ENCODE data around the gene B4GALT4. TPM values are rescaled to one million over a fixed set of nuclear protein-coding genes. Genes with fewer than 3 reads are reported as not detected.

B4GALT4 gene
- total RNA-seq, 2 donors from 2014 or later, result 58.1 to 60.4 TPM

GRCh38 chr3:119211803-119212202 lies 28.9 kb downstream of the B4GALT4 start:
- no peak for DNase-seq
- ATAC-seq, result no peak
- intact Hi-C loops (cut with DNase I, micrococcal nuclease), result no loop called here

DNA sequence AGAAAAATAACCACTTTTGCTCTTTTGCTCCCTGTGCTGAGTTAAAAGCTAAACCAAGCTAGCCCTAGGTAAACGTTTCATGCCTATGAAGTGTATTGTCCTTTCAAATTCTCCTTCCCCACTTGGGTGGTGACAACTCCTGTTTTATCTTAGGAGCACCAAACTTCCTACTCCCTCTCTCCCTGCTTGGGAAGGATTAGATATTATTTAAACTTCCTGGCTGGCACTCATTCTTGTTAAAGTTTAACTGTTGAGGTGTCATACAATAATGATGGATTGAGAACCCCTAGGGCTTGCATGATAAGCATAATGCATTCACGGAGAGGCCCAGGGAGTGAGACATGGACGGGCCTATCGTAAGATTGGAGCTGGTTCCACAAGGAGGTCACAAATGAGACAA lies 29.5 kb downstream of the B4GALT4 start:
- DNase-seq (no peak), ATAC-seq (peak; percentile 80)
- intact Hi-C loops (cut with DNase I, micrococcal nuclease), result no loop called here

DNA sequence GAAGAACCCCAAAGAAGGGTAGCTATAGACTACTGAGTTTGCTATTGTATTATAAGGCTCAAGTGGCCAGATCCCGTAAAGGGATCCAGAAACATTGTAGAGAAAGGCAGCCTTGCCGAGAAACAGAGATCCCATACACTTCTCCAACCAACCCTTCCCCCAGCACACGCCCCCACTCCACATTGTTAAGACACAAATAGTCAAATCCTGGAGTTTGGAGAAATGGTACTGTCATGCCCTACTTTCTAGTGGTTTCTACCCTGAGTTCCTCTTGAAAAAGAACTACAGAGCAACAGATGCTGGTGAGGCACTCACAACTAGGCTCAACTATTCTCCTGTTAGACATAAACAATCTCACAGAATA lies 33.2 kb downstream of the B4GALT4 start:
- ATAC-seq, result no peak
- intact Hi-C loops (cut with DNase I, micrococcal nuclease), result no loop called here

GRCh38 chr3:119206611-119207511 lies 33.8 kb downstream of the B4GALT4 start:
- ATAC-seq, result peak; percentile 59
- DNase-seq, result no peak
- intact Hi-C loops (cut with DNase I, micrococcal nuclease), result no loop called here

More for the DNA sequence above, 33.2 kb downstream of the B4GALT4 start:
- DNase-seq, result no peak

DNA sequence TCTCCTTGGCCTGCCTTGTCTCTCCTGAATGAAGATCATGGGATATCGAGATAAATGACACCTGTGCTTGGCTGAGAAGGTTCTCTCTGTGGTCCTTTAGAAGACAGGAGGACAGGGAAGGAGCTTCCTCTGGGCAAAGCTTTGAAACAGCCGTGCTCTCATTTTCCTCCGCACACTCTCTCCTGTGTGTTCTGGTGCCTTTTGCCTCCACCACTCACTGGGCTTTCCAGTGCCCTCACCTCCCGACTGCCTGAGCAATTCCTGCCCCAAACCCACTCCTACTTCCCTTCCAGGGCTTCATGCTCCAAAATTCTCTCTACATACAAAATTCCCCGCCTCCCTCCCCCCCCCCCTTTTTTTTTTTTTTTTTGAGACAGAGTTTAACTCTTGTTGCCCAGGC lies 35.0 kb downstream of the B4GALT4 start:
- intact Hi-C loops (cut with DNase I, micrococcal nuclease), result no loop called here
- peak; percentile 13 for ATAC-seq
- DNase-seq, result no peak

DNA sequence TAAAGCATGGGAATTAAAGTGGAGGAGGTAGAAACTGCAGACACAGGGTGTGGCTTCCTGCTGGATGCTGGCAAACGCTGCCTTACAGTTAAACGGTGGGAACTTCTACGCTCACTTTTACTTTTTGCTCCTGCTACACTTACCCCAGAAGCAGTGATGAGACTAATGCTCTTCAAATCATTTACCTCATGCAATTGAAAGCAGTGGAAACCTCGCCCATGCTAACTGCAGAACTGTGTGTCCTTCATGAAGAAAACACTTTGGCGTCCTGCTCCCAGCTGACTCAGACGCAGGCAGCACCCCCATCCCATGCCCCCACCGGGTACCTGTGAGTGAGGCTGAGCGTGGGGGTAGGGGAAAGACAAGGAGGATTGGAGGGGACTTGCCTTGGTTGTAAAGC lies 35.5 kb downstream of the B4GALT4 start:
- intact Hi-C loops (cut with DNase I, micrococcal nuclease), result no loop called here
- ATAC-seq, result peak; percentile 27
- no peak for DNase-seq

DNA sequence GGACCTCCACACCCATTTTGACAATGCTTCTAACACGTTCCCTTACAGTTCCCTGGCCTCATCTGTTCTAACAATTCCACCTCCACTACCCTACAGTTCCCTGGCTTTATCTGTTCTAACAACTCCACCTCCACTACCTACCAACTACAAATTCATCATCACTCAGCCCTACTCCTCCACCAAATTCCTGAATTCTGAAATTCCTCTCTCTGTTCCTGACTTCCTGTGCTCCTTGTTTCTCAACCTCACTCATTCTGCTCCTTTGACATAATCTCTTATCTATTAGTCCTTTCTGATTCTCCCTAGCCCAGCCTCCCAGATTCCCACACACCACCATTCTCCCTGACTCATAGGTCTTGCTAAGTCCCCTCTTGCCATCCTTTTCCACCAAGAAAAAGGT lies 44.8 kb downstream of the B4GALT4 start:
- intact Hi-C loops (cut with DNase I, micrococcal nuclease), result no loop called here
- DNase-seq (no peak), ATAC-seq (no peak)

GRCh38 chr3:119195151-119195476 lies 45.6 kb downstream of the B4GALT4 start:
- DNase-seq (no peak), ATAC-seq (no peak)
- intact Hi-C loops (cut with DNase I, micrococcal nuclease), result no loop called here

GRCh38 chr3:119194237-119195150 lies 46.2 kb downstream of the B4GALT4 start:
- ATAC-seq (peak; percentile 53), DNase-seq (no peak)
- intact Hi-C loops (cut with DNase I, micrococcal nuclease), result no loop called here

- ATAC-seq, result no peak
- intact Hi-C loops (cut with DNase I, micrococcal nuclease), result no loop called here
- no peak for DNase-seq
Observed at GRCh38 chr3:119191800-119192199, 48.9 kb downstream of the B4GALT4 start.

DNA sequence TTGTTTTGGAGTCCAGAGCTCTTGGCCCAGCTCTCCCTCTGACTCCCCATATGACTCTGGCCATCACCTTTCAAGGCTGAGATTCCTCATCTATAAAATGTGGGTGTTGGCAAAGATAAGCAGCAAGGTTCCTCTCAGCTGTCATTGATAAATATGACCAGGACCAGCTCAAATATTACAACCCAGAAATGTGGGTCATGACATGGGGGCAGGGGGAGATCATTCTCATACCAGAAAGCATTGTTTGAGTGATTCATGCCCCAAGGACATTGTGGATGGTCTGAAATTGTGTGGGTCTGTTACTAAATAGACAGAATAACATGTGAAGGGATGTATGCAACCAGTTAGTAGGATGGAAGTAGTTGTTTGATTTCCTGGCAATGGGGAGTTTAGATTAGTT lies 53.4 kb downstream of the B4GALT4 start:
- intact Hi-C loops (cut with DNase I, micrococcal nuclease), result no loop called here
- DNase-seq, result no peak

GRCh38 chr3:119184796-119185570 lies 55.7 kb downstream of the B4GALT4 start:
- ATAC-seq (no peak), DNase-seq (no peak)
- intact Hi-C loops (cut with DNase I, micrococcal nuclease), result no loop called here

More for the DNA sequence above, 53.4 kb downstream of the B4GALT4 start:
- ATAC-seq, result no peak

GRCh38 chr3:119184111-119184510 lies 56.6 kb downstream of the B4GALT4 start:
- intact Hi-C loops (cut with DNase I, micrococcal nuclease), result no loop called here
- no peak for DNase-seq
- ATAC-seq, result no peak

GRCh38 chr3:119181765-119182164 lies 58.9 kb downstream of the B4GALT4 start:
- no peak for DNase-seq
- ATAC-seq, result peak; percentile 34
- intact Hi-C loops (cut with DNase I, micrococcal nuclease), result no loop called here

DNA sequence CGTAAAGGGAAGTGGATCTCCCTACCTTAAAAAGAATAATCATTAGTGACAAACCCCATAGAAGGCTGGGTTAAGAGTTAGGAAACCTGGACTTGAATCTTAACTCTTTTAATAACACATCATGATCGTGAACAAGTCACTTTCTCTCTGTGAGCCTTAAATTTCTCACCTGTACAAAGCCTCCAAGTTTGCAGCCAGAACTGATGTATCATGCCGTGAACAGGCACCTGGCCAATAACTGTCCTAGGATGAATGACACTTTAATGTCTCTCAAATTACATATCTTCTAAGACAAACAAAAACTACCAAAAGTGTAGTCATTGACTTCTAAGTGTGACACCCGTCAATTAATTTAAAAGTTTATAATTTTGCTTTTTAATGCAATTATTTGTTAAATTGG lies 63.4 kb downstream of the B4GALT4 start:
- no peak for ATAC-seq
- intact Hi-C loops (cut with DNase I, micrococcal nuclease), result no loop called here
- no peak for DNase-seq

- DNase-seq (no peak), ATAC-seq (no peak)
- intact Hi-C loops (cut with DNase I, micrococcal nuclease), result no loop called here
Observed at GRCh38 chr3:119176778-119177177, 63.9 kb downstream of the B4GALT4 start.

DNA sequence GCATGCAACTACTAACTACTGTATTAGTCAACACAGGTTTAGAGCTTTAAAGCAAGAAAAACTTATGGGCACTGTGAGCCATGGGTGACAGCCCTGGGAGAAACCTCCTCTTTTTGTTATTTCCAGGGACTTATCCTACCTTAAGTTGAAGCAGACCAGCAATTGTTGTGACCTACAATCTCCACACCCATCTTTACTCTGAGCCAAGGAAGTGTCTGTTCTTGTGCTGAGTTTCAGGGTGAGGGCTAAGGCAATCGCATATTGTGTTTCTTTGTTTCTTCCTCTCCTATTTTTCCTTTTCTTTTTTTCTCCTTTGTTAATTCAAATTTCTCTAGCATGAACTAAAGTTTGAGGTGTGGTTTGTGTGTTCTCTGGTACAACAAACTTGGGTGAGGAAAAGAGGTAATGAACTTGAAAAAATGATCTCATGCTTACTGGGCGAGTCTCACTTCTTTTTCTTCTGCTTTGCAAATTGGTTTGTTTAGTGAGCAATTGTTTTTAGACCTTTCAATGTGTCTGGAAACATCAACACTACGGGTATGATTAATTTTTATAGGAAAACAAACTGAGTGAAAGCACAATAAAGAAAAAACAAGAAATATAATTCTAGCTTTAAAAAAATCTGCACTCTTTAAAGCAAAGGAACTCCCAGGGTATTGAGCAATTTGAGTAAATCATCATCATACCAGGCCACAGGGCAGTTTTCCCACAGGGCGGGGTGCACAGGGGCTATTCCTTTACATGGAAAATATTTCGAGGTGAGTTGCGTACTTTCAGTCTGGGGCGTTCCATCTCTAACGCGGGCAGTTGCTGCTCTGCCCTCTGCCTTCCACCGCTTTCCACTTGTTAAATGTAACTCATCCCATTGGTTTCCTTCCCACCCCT lies 64.6 kb downstream of the B4GALT4 start:
- ATAC-seq (peak; percentile 87), DNase-seq (peak; percentile 46 to 58)
- intact Hi-C loops (cut with DNase I, micrococcal nuclease), result no loop called here

- no peak for DNase-seq
- intact Hi-C loops (cut with DNase I, micrococcal nuclease), result no loop called here
- no peak for ATAC-seq
Observed at GRCh38 chr3:119173325-119173724, 67.4 kb downstream of the B4GALT4 start, which contains the start of gene UPK1B. TSS of gene UPK1B (plus strand) at chr3:119173598. CDS start at chr3:119186742, 13,144 bp downstream.

Measured in left colon (tissue), 2 donors.